ENCODE measurements around the gene ARHGEF1.

GRCh38 chr19:41847351-41848105, 35.5 kb upstream of the ARHGEF1 start:
- TF ChIP-seq CTCF (IDR thresholded peaks at IDR 0.05; ENCODE audit: low read depth, low read length) (no peak), EZH2phosphoT487 (IDR thresholded peaks at IDR 0.05; ENCODE audit: low read depth) (no peak)

All from OCI-LY3 (cell line).